ENCODE data around the gene PRKCE. TPM values are rescaled to one million over a fixed set of nuclear protein-coding genes. Genes with fewer than 3 reads are reported as not detected.

The PRKCE gene
- total RNA-seq, 1 experiment from 2014 or later = 14.0 TPM

GRCh38 chr2:46076875-46077274 lies 425.4 kb downstream of the PRKCE start:
- in situ Hi-C loops (cut with HindIII; ENCODE audit: low pct_unique_long_range_greater_than_20kb, low sequenced_read_pairs) = no loop called here

GRCh38 chr2:46077522-46078107 lies 426.1 kb downstream of the PRKCE start:
- TF ChIP-seq SIN3A (IDR thresholded peaks at IDR 0.05; ENCODE audit: borderline replicate concordance, insufficient read depth, low read depth, low read length) (no peak), REST (IDR thresholded peaks at IDR 0.05; ENCODE audit: insufficient read depth in 1 of 2, low read depth in 2 of 2, low read length in 1 of 2) (no peak), CTCF (IDR thresholded peaks at IDR 0.05) (no peak), TCF7L2 (IDR thresholded peaks at IDR 0.05; ENCODE audit: low read depth, low read length) (no peak), POLR2AphosphoS5 (IDR thresholded peaks at IDR 0.05; ENCODE audit: low read depth, low read length) (no peak)
- in situ Hi-C loops (cut with HindIII; ENCODE audit: low pct_unique_long_range_greater_than_20kb, low sequenced_read_pairs) = no loop called here
- H3K4me3 ChIP-seq (ENCODE audit: low read depth in 2 of 2, low read length in 2 of 2) = no peak overlapping the region
- intact Hi-C loops (cut with micrococcal nuclease; ENCODE audit: unreplicated experiment) = no loop called here
- DNase-seq (ENCODE audit: low read depth, low spot score) (no peak), ATAC-seq (no peak)
- no peaks in the 10 kb centered on the region for H3K9me3 ChIP-seq (ENCODE audit: control insufficient read depth, insufficient read depth, low read depth, low read length)
- no peaks in the 10 kb centered on the region for H3K27me3 ChIP-seq (ENCODE audit: control insufficient read depth, insufficient read depth, low read length)
- BruUV-seq (replicated peaks) = no TSS peak
- ChIA-PET POLR2A (no interaction called here), CTCF (no interaction called here)
- no peaks in the 10 kb centered on the region for H3K36me3 ChIP-seq (ENCODE audit: control insufficient read depth, insufficient read depth, low read length)
- peaks cover 20% of the 10 kb centered on the region for H3K4me1 ChIP-seq (ENCODE audit: control insufficient read depth, insufficient read depth, low read length)
- no peak overlapping the region for H3K27ac ChIP-seq (ENCODE audit: low read length)

More at GRCh38 chr2:46076875-46077274, 425.4 kb downstream of the PRKCE start:
- no peaks in the 10 kb centered on the region for H3K36me3 ChIP-seq (ENCODE audit: control insufficient read depth, insufficient read depth, low read length)
- no TSS peak for BruUV-seq (replicated peaks)
- no peaks in the 10 kb centered on the region for H3K27me3 ChIP-seq (ENCODE audit: control insufficient read depth, insufficient read depth, low read length)
- H3K4me3 ChIP-seq (ENCODE audit: low read depth in 2 of 2, low read length in 2 of 2) = no peak overlapping the region
- ChIA-PET CTCF (no interaction called here), POLR2A (no interaction called here)
- intact Hi-C loops (cut with micrococcal nuclease; ENCODE audit: unreplicated experiment) = no loop called here
- no peak overlapping the region for H3K27ac ChIP-seq (ENCODE audit: low read length)
- H3K9me3 ChIP-seq (ENCODE audit: control insufficient read depth, insufficient read depth, low read depth, low read length) = no peaks in the 10 kb centered on the region
- ATAC-seq = no peak
- DNase-seq (ENCODE audit: low read depth, low spot score) = no peak
- TF ChIP-seq CTCF (IDR thresholded peaks at IDR 0.05) = no peak
- TF ChIP-seq REST (IDR thresholded peaks at IDR 0.05; ENCODE audit: insufficient read depth in 1 of 2, low read depth in 2 of 2, low read length in 1 of 2) = no peak
- H3K4me1 ChIP-seq (ENCODE audit: control insufficient read depth, insufficient read depth, low read length) = peaks cover 27% of the 10 kb centered on the region
